IPS DF 6.9 (cell line): ENCODE measurements around the gene TK2.

Experiments used
- DNase-seq: peaks from one replicate; pipeline ENCODE4 v3.0.0-alpha.2; 2013; ENCODE audit warnings: low read depth, low spot score
- H3K27ac ChIP-seq: one replicate; pipeline ENCODE4 v1.5.1; 2013; ENCODE audit warnings: low read length, control low read depth
- H3K27me3 ChIP-seq: 2 replicates; pipeline ENCODE4 v1.6.1; 2013; ENCODE audit warnings: mild to moderate bottlenecking, low read length; ENCODE audit not compliant: control insufficient read depth, insufficient read depth
- H3K36me3 ChIP-seq: 2 replicates; pipeline ENCODE4 v1.6.1; 2013; ENCODE audit warnings: low read length; ENCODE audit not compliant: control insufficient read depth, insufficient read depth
- H3K4me1 ChIP-seq: 2 replicates; pipeline ENCODE4 v1.6.1; 2013; ENCODE audit warnings: low read length; ENCODE audit not compliant: control insufficient read depth, insufficient read depth
- H3K4me3 ChIP-seq: 2 replicates; pipeline ENCODE4 v1.5.1; 2013; ENCODE audit warnings: mild to moderate bottlenecking, low read length
- H3K9me3 ChIP-seq: 2 replicates; pipeline ENCODE4 v1.6.1; 2013; ENCODE audit warnings: low read length, inconsistent platforms; ENCODE audit not compliant: control insufficient read depth, insufficient read depth
- WGBS: extraction: QIAGEN DNeasy Blood & Tissue Kit; methylation state at CpG from one replicate; pipeline ENCODE4 v1.1.7; 2013; ENCODE audit warnings: mixed read lengths, missing lambda C conversion rate; ENCODE audit not compliant: insufficient read length, insufficient coverage; 5-methylcytosine and 5-hydroxymethylcytosine counted together

Gene TK2

GRCh38 chr16:66544016-66544757 is 5.7 kb downstream of the TK2 start:
- Histone ChIP-seq H3K9me3 (no peaks in the 10 kb centered on the region), H3K4me3 (no peak overlapping the region), H3K4me1 (peaks cover 4% of the 10 kb centered on the region; the same call in 1 of the 2 replicates), H3K27me3 (no peaks in the 10 kb centered on the region), H3K27ac (no peak overlapping the region), H3K36me3 (no peaks in the 10 kb centered on the region)
- DNase-seq = no peak
- WGBS = no CpG with 5 or more reads among the region's 7 CpGs

GRCh38 chr16:66543541-66543940 is 6.4 kb downstream of the TK2 start:
- DNase-seq = no peak
- no CpG with 5 or more reads among the region's 6 CpGs for WGBS
- Histone ChIP-seq H3K27ac (no peak overlapping the region), H3K9me3 (no peaks in the 10 kb centered on the region), H3K4me1 (peaks cover 4% of the 10 kb centered on the region; the same call in 1 of the 2 replicates), H3K27me3 (no peaks in the 10 kb centered on the region), H3K36me3 (no peaks in the 10 kb centered on the region), H3K4me3 (no peak overlapping the region)

- WGBS = no CpG with 5 or more reads among the region's 3 CpGs
- H3K27ac ChIP-seq = no peak overlapping the region
Measured at GRCh38 chr16:66542396-66542795, 7.5 kb downstream of the TK2 start.

GRCh38 chr16:66541388-66542355 is 8.2 kb downstream of the TK2 start:
- WGBS = no CpG with 5 or more reads among the region's 18 CpGs
- DNase-seq = no peak
- Histone ChIP-seq H3K4me3 (no peak overlapping the region), H3K4me1 (peaks cover 4% of the 10 kb centered on the region; the same call in 1 of the 2 replicates), H3K36me3 (no peaks in the 10 kb centered on the region), H3K27ac (no peak overlapping the region), H3K27me3 (no peaks in the 10 kb centered on the region), H3K9me3 (no peaks in the 10 kb centered on the region)

More at GRCh38 chr16:66542396-66542795, 7.5 kb downstream of the TK2 start:
- Histone ChIP-seq H3K4me3 (no peak overlapping the region), H3K4me1 (peaks cover 4% of the 10 kb centered on the region; the same call in 1 of the 2 replicates), H3K36me3 (no peaks in the 10 kb centered on the region), H3K9me3 (no peaks in the 10 kb centered on the region), H3K27me3 (no peaks in the 10 kb centered on the region)
- DNase-seq = no peak

GRCh38 chr16:66539623-66540469 is 10.1 kb downstream of the TK2 start:
- no peak overlapping the region for H3K4me3 ChIP-seq

GRCh38 chr16:66538910-66539309 is 11.0 kb downstream of the TK2 start:
- Histone ChIP-seq H3K27me3 (no peaks in the 10 kb centered on the region), H3K4me3 (no peak overlapping the region), H3K4me1 (peaks cover 4% of the 10 kb centered on the region; the same call in 1 of the 2 replicates), H3K9me3 (no peaks in the 10 kb centered on the region), H3K36me3 (no peaks in the 10 kb centered on the region), H3K27ac (no peak overlapping the region)
- no CpG with 5 or more reads among the region's 5 CpGs for WGBS
- no peak for DNase-seq

More at GRCh38 chr16:66539623-66540469, 10.1 kb downstream of the TK2 start:
- Histone ChIP-seq H3K27ac (no peak overlapping the region), H3K9me3 (no peaks in the 10 kb centered on the region), H3K27me3 (no peaks in the 10 kb centered on the region), H3K4me1 (peaks cover 4% of the 10 kb centered on the region; the same call in 1 of the 2 replicates), H3K36me3 (no peaks in the 10 kb centered on the region)
- no peak for DNase-seq
- WGBS = no CpG with 5 or more reads among the region's 3 CpGs

- Histone ChIP-seq H3K4me3 (no peak overlapping the region), H3K27me3 (no peaks in the 10 kb centered on the region), H3K4me1 (0 out of 2 replicates have a peak, but pooled peaks cover 2% of the 10 kb centered on the region), H3K9me3 (no peaks in the 10 kb centered on the region), H3K27ac (no peak overlapping the region), H3K36me3 (no peaks in the 10 kb centered on the region)
- no CpG with 5 or more reads among the region's 2 CpGs for WGBS
- no peak for DNase-seq
Measured at GRCh38 chr16:66537236-66537635, 12.7 kb downstream of the TK2 start.

- no peak for DNase-seq
- Histone ChIP-seq H3K9me3 (no peaks in the 10 kb centered on the region), H3K36me3 (no peaks in the 10 kb centered on the region), H3K4me3 (no peak overlapping the region), H3K27ac (no peak overlapping the region), H3K4me1 (no peaks in the 10 kb centered on the region), H3K27me3 (no peaks in the 10 kb centered on the region)
- WGBS = no CpG with 5 or more reads among the region's 4 CpGs
Measured at GRCh38 chr16:66536525-66536924, 13.4 kb downstream of the TK2 start.

- no peaks in the 10 kb centered on the region for H3K9me3 ChIP-seq
- H3K4me3 ChIP-seq = no peak overlapping the region
- H3K36me3 ChIP-seq = no peaks in the 10 kb centered on the region
- no peaks in the 10 kb centered on the region for H3K27me3 ChIP-seq
- no peaks in the 10 kb centered on the region for H3K4me1 ChIP-seq
- no peak for DNase-seq
- no CpG with 5 or more reads among the region's 1 CpG for WGBS
- H3K27ac ChIP-seq = no peak overlapping the region
Measured at GRCh38 chr16:66534376-66534799, 15.5 kb downstream of the TK2 start.

GRCh38 chr16:66529475-66529874 is 20.4 kb downstream of the TK2 start:
- no peak for DNase-seq
- H3K4me3 ChIP-seq = no peak overlapping the region
- no peaks in the 10 kb centered on the region for H3K36me3 ChIP-seq
- no peak overlapping the region for H3K27ac ChIP-seq
- no peaks in the 10 kb centered on the region for H3K4me1 ChIP-seq
- H3K27me3 ChIP-seq = no peaks in the 10 kb centered on the region
- no peaks in the 10 kb centered on the region for H3K9me3 ChIP-seq
- no CpG with 5 or more reads among the region's 6 CpGs for WGBS
